Gastrocnemius medialis (tissue), 4 donors: ENCODE measurements around the gene ZAP70. TPM values are rescaled to one million over a fixed set of nuclear protein-coding genes. Genes with fewer than 3 reads are reported as not detected.

Experiments used
- ATAC-seq, 2 donors: fragments of 150-250 bp; one replicate each; pipeline ENCODE4 v1.9.1; 2016
- DNase-seq, 2 donors: peaks; one replicate each; pipeline ENCODE4 v3.0.0-alpha.2; 2019
- H3K27ac ChIP-seq, 4 donors: fragments of 200-600 bp; sonication (generic); 1 replicate in 1 of 4; 2 replicates in 3 of 4; pipeline ENCODE4 v1.5.1; 2016 to 2018; ENCODE audit warnings: mild to moderate bottlenecking in 2 of 4, moderate library complexity in 1 of 4
- H3K27me3 ChIP-seq, 3 donors: fragments of 200-600 bp; sonication (generic) in 2 of 3; 1 replicate in 1 of 3; 2 replicates in 2 of 3; pipeline versions ENCODE4 v1.5.1 to v1.6.0; 2016 to 2019; ENCODE audit warnings: mild to moderate bottlenecking in 1 of 3, moderate library complexity in 1 of 3
- H3K36me3 ChIP-seq, 2 donors: fragments of 200-600 bp; sonication (generic) in 1 of 2; one replicate each; pipeline ENCODE4 v1.5.1; 2017 to 2018
- H3K4me1 ChIP-seq, 2 donors: fragments of 200-600 bp; sonication (generic) in 1 of 2; one replicate each; pipeline ENCODE4 v1.5.1; 2016 to 2017; ENCODE audit warnings: mild to moderate bottlenecking in 2 of 2
- H3K4me3 ChIP-seq, 4 donors: fragments of 200-600 bp; sonication (generic) in 3 of 4; 1 replicate in 1 of 4; 2 replicates in 3 of 4; pipeline ENCODE4 v1.5.1; 2016 to 2019; ENCODE audit warnings: mild to moderate bottlenecking in 2 of 4
- H3K9me3 ChIP-seq, 3 donors: fragments of 200-600 bp; sonication (generic) in 2 of 3; 1 replicate in 1 of 3; 2 replicates in 2 of 3; pipeline ENCODE4 v1.5.1; 2016 to 2019
- CTCF ChIP-seq, 5 experiments: fragments of 450-650 bp in 3 of 5; fragments of 200-600 bp in 2 of 5; sonication (generic) in 2 of 5; IDR thresholded peaks in 4 of 5; conservative IDR thresholded peaks in 1 of 5; 1 replicate in 4 of 5; 2 replicates in 1 of 5; pipeline ENCODE4 v1.5.1; 2016 to 2019; ENCODE audit warnings: antibody characterized with exemption in 5 of 5, mild to moderate bottlenecking in 3 of 5, moderate library complexity in 3 of 5
- POLR2A ChIP-seq, 2 donors: fragments of 450-650 bp; IDR thresholded peaks; one replicate each; pipeline ENCODE4 v1.6.1; 2017; ENCODE audit warnings: antibody characterized with exemption in 2 of 2, mild to moderate bottlenecking in 2 of 2, moderate library complexity in 2 of 2
- in situ Hi-C, 4 donors: fragments of 200-750 bp; cut with MboI; loops; one replicate each; pipeline versions ENCODE4 v1.15.0 to v1.8.0; 2017; ENCODE audit warnings: low sequenced_read_pairs in 4 of 4
- intact Hi-C: fragments of 100-400 bp; cut with DNase I; formaldehyde crosslinking; loops from one replicate; pipeline ENCODE4 v1.15.1; 2023; ENCODE audit warnings: low total_unique reads
- total RNA-seq, 4 donors: library from RNA; depleted of rRNA; stranded (reverse); fragments of >200 nt; gene quantifications; one replicate each; pipeline versions ENCODE4 v1.1.0 to v1.2.3, GENCODE V29; 2016

ZAP70 gene
- total RNA-seq, result 1 to 10 TPM in 1 of 4 donors, under 1 TPM in 1, not detected in 2; 0.25 to 1.1 TPM

GRCh38 chr2:97713296-97714083, at the start of gene ZAP70:
Gene ZAP70 (plus strand): TSS chr2:97713576. CDS start chr2:97724037, 10,461 bp downstream.
- no peaks in the 10 kb centered on the region for H3K36me3 ChIP-seq
- no peaks in the 10 kb centered on the region for H3K27me3 ChIP-seq
- H3K27ac ChIP-seq, result no peak within 1 kb of the TSS
- no peaks in the 10 kb centered on the region for H3K4me1 ChIP-seq
- no peak for ATAC-seq
- intact Hi-C loops (no loop called here), in situ Hi-C loops (no loop called here)
- H3K4me3 ChIP-seq, result no peak within 1 kb of the TSS
- TF ChIP-seq CTCF (IDR thresholded peaks at IDR 0.05 in 4 of 5, conservative IDR thresholded peaks at IDR 0.05 in 1 of 5), result no peak
- TF ChIP-seq POLR2A (IDR thresholded peaks at IDR 0.05), result no peak
- H3K9me3 ChIP-seq, result no peaks in the 10 kb centered on the region
- DNase-seq, result no peak

GRCh38 chr2:97663626-97663961, 49.8 kb upstream of the ZAP70 start:
- Histone ChIP-seq H3K27me3 (no peaks in the 10 kb centered on the region), H3K4me3 (peak overlapping the region; percentile 50 to 94 (median 82)), H3K36me3 (peaks cover 0 to 15% of the 10 kb centered on the region in 2 donors), H3K9me3 (no peaks in the 10 kb centered on the region), H3K27ac (peak overlapping the region; percentile 86 to 98 (median 92)), H3K4me1 (peaks cover 23 to 29% of the 10 kb centered on the region in 2 donors)
- intact Hi-C loops, result loop anchor here (1.0 kb wide), 1 partner anchor 17 kb away; the partner anchor contains the start of gene COX5B
- ATAC-seq (no peak), DNase-seq (no peak)
- no peak for TF ChIP-seq POLR2A (IDR thresholded peaks at IDR 0.05)
- no peak for TF ChIP-seq CTCF (IDR thresholded peaks at IDR 0.05 in 4 of 5, conservative IDR thresholded peaks at IDR 0.05 in 1 of 5)
- in situ Hi-C loops, result loop anchor here in 1 of 4 donors (25.0 kb wide), 1 partner anchor 1126 kb away; the partner anchor contains the start of gene ARID5A

- H3K27me3 ChIP-seq, result no peaks in the 10 kb centered on the region
- peak within 1 kb of the TSS; percentile 59 to 94 (median 82) for H3K4me3 ChIP-seq
- in situ Hi-C loops, result loop anchor here in 1 of 4 donors (25.0 kb wide), 1 partner anchor 1127 kb away; the partner anchor contains the start of gene ARID5A
- intact Hi-C loops, result loop anchor here (1.0 to 2.0 kb wide), 3 partner anchors 18 to 73 kb away; partner anchors contain the start of gene COX5B
- peaks cover 23 to 29% of the 10 kb centered on the region in 2 donors for H3K4me1 ChIP-seq
- H3K27ac ChIP-seq, result peak within 1 kb of the TSS; percentile 86 to 98 (median 92)
- ATAC-seq, result peak; percentile 95 to 96
- H3K9me3 ChIP-seq, result no peaks in the 10 kb centered on the region
- peaks cover 0 to 10% of the 10 kb centered on the region in 2 donors for H3K36me3 ChIP-seq
- peak; percentile 97 to 98 for DNase-seq
- TF ChIP-seq CTCF (IDR thresholded peaks at IDR 0.05 in 4 of 5, conservative IDR thresholded peaks at IDR 0.05 in 1 of 5), result peak; percentile 55 to 73 (median 67)
- TF ChIP-seq POLR2A (IDR thresholded peaks at IDR 0.05), result peak; percentile 75 to 93
Measured at GRCh38 chr2:97663962-97664635, 49.3 kb upstream of the ZAP70 start, which contains the start of gene ACTR1B. Gene ACTR1B (minus strand): TSS chr2:97664044. CDS start chr2:97663890, 154 bp downstream.

GRCh38 chr2:97664636-97664970, 48.8 kb upstream of the ZAP70 start:
- TF ChIP-seq POLR2A (IDR thresholded peaks at IDR 0.05) (no peak), CTCF (IDR thresholded peaks at IDR 0.05 in 4 of 5, conservative IDR thresholded peaks at IDR 0.05 in 1 of 5) (peak in 1 of 5 experiments; percentile 3)
- peak overlapping the region; percentile 86 to 98 (median 92) for H3K27ac ChIP-seq
- peaks cover 23 to 29% of the 10 kb centered on the region in 2 donors for H3K4me1 ChIP-seq
- intact Hi-C loops, result loop anchor here (1.0 to 2.0 kb wide), 2 partner anchors 33 to 74 kb away; no protein-coding TSS in a partner anchor
- no peaks in the 10 kb centered on the region for H3K27me3 ChIP-seq
- in situ Hi-C loops, result loop anchor here in 1 of 4 donors (25.0 kb wide), 1 partner anchor 1127 kb away; the partner anchor contains the start of gene ARID5A
- H3K9me3 ChIP-seq, result no peaks in the 10 kb centered on the region
- peak overlapping the region; percentile 59 to 94 (median 75) for H3K4me3 ChIP-seq
- no peak for ATAC-seq
- peaks cover 0 to 6% of the 10 kb centered on the region in 2 donors for H3K36me3 ChIP-seq
- no peak for DNase-seq
